Caco-2 (cell line): ENCODE measurements around the gene FGF12. TPM values are rescaled to one million over a fixed set of nuclear protein-coding genes. Genes with fewer than 3 reads are reported as not detected.

Experiments used
- BruUV-seq: library from RNA; stranded (reverse); fragments of 400-500 nt; replicated peaks from 2 replicates; lab custom pipeline; 2021; lab: Mats Ljungman, UMichigan
- CTCF ChIA-PET: fragments of 300-600 bp; sonication (Branson Sonifier 250); formaldehyde crosslinking; loops from one replicate; lab custom pipeline; 2022; ENCODE audit warnings: antibody characterized with exemption; lab: Charles Lee
- POLR2A ChIA-PET: fragments of 300-600 bp; sonication (Branson Sonifier 250); formaldehyde crosslinking; loops from one replicate; lab custom pipeline; 2022; ENCODE audit warnings: antibody characterized with exemption; lab: Charles Lee
- DNase-seq, 2 experiments: peaks; one replicate each; pipeline versions ENCODE4 v3.0.0 to v3.0.0-alpha.2; 2020 to 2022
- H3K27me3 ChIP-seq: replicated peaks from 2 replicates; pipeline ENCODE4 v1.6.0; 2011; ENCODE audit warnings: low read length; ENCODE audit not compliant: control insufficient read depth, insufficient read depth
- H3K36me3 ChIP-seq: 2 replicates; pipeline ENCODE4 v1.5.1; 2011; ENCODE audit warnings: low read length; ENCODE audit not compliant: control insufficient read depth, insufficient read depth
- H3K4me1 ChIP-seq: fragments of 250-450 bp; sonication (Bioruptor Pico); 2 replicates; pipeline ENCODE4 v1.5.1; 2020; ENCODE audit warnings: mild to moderate bottlenecking
- H3K4me3 ChIP-seq: 2 replicates; pipeline ENCODE4 v1.5.1; 2011; ENCODE audit warnings: low read depth, mild to moderate bottlenecking, control low read depth, low read length
- H3K9me3 ChIP-seq: fragments of 250-450 bp; sonication (Bioruptor Pico); 2 replicates; pipeline ENCODE4 v1.5.1; 2020; ENCODE audit warnings: mild to moderate bottlenecking, moderate library complexity
- H3K27ac Mint-ChIP-seq: one replicate; pipeline ENCODE4 v1.8.0; 2022; ENCODE audit warnings: mixed read lengths; ENCODE audit not compliant: unreplicated experiment
- H3K27me3 Mint-ChIP-seq: one replicate; pipeline ENCODE4 v1.8.0; 2022; ENCODE audit warnings: mixed read lengths; ENCODE audit not compliant: insufficient read depth, unreplicated experiment
- H3K36me3 Mint-ChIP-seq: one replicate; pipeline ENCODE4 v1.8.0; 2022; ENCODE audit warnings: mild to moderate bottlenecking, mixed read lengths; ENCODE audit not compliant: insufficient read depth, unreplicated experiment
- H3K4me1 Mint-ChIP-seq: one replicate; pipeline ENCODE4 v1.8.0; 2022; ENCODE audit warnings: low read depth, mixed read lengths; ENCODE audit not compliant: unreplicated experiment
- H3K4me3 Mint-ChIP-seq: one replicate; pipeline ENCODE4 v1.8.0; 2022; ENCODE audit warnings: mild to moderate bottlenecking, moderate library complexity, mixed read lengths; ENCODE audit not compliant: unreplicated experiment
- H3K9me3 Mint-ChIP-seq: one replicate; pipeline ENCODE4 v1.8.0; 2022; ENCODE audit warnings: mixed read lengths; ENCODE audit not compliant: unreplicated experiment
- intact Hi-C: fragments of 100-400 bp; cut with micrococcal nuclease; formaldehyde crosslinking; loops from one replicate; pipeline ENCODE4 v1.10.0; 2022; ENCODE audit not compliant: unreplicated experiment
- total RNA-seq: library from RNA; stranded (reverse); gene quantifications from 2 replicates; pipeline ENCODE4 v1.2.3, GENCODE V29; 2022
- TF ChIP-seq, protein P1 (sequence below), 2 experiments: fragments of 200-600 bp in 1 of 2; IDR thresholded peaks; 1 replicate in 1 of 2; 2 replicates in 1 of 2; pipeline versions ENCODE4 v1.5.1 to v1.8.0; 2011 to 2022; ENCODE audit warnings: antibody characterized with exemption in 1 of 2, control low read depth in 1 of 2, inconsistent platforms in 1 of 2, low read depth in 1 of 2, low read length in 1 of 2, mild to moderate bottlenecking in 1 of 2, moderate library complexity in 1 of 2; ENCODE audit not compliant: insufficient read depth in 1 of 2, severe bottlenecking in 1 of 2, unreplicated experiment in 1 of 2

The FGF12 gene
- total RNA-seq, 1 experiment from 2014 or later = 0.41 TPM

GRCh38 chr3:192408647-192409200 lies 318.6 kb downstream of the FGF12 start:
- Histone ChIP-seq H3K9me3 (no peaks in the 10 kb centered on the region), H3K27me3 (no peaks in the 10 kb centered on the region), H3K4me1 (no peaks in the 10 kb centered on the region), H3K36me3 (no peaks in the 10 kb centered on the region), H3K4me3 (no peak overlapping the region)
- peaks cover 4% of the 10 kb centered on the region for H3K27me3 Mint-ChIP-seq
- TF ChIP-seq, protein P1, sequence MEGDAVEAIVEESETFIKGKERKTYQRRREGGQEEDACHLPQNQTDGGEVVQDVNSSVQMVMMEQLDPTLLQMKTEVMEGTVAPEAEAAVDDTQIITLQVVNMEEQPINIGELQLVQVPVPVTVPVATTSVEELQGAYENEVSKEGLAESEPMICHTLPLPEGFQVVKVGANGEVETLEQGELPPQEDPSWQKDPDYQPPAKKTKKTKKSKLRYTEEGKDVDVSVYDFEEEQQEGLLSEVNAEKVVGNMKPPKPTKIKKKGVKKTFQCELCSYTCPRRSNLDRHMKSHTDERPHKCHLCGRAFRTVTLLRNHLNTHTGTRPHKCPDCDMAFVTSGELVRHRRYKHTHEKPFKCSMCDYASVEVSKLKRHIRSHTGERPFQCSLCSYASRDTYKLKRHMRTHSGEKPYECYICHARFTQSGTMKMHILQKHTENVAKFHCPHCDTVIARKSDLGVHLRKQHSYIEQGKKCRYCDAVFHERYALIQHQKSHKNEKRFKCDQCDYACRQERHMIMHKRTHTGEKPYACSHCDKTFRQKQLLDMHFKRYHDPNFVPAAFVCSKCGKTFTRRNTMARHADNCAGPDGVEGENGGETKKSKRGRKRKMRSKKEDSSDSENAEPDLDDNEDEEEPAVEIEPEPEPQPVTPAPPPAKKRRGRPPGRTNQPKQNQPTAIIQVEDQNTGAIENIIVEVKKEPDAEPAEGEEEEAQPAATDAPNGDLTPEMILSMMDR (IDR thresholded peaks at IDR 0.05; ENCODE audit: insufficient read depth in 1 of 2, low read depth in 1 of 2, low read length in 1 of 2, severe bottlenecking in 1 of 2, unreplicated experiment in 1 of 2) = no peak
- H3K4me1 Mint-ChIP-seq = no peaks in the 10 kb centered on the region
- ChIA-PET POLR2A (no interaction called here), CTCF (no interaction called here)
- H3K4me3 Mint-ChIP-seq = no peak overlapping the region
- H3K36me3 Mint-ChIP-seq = no peaks in the 10 kb centered on the region
- BruUV-seq = no TSS peak
- H3K9me3 Mint-ChIP-seq = peaks cover 13% of the 10 kb centered on the region
- DNase-seq = no peak
- no peak overlapping the region for H3K27ac Mint-ChIP-seq
- intact Hi-C loops = no loop called here

GRCh38 chr3:192408007-192408646 lies 319.2 kb downstream of the FGF12 start:
- H3K36me3 ChIP-seq = no peaks in the 10 kb centered on the region
- H3K4me1 ChIP-seq = no peaks in the 10 kb centered on the region
- H3K36me3 Mint-ChIP-seq = no peaks in the 10 kb centered on the region
- no peaks in the 10 kb centered on the region for H3K4me1 Mint-ChIP-seq
- H3K4me3 ChIP-seq = no peak overlapping the region
- CTCF ChIA-PET = no interaction called here
- intact Hi-C loops = no loop called here
- no peak overlapping the region for H3K27ac Mint-ChIP-seq
- POLR2A ChIA-PET = no interaction called here
- H3K9me3 Mint-ChIP-seq = peaks cover 13% of the 10 kb centered on the region
- no TSS peak for BruUV-seq
- DNase-seq = no peak
- peaks cover 4% of the 10 kb centered on the region for H3K27me3 Mint-ChIP-seq
- no peak overlapping the region for H3K4me3 Mint-ChIP-seq
- H3K27me3 ChIP-seq = no peaks in the 10 kb centered on the region
- H3K9me3 ChIP-seq = no peaks in the 10 kb centered on the region
- TF ChIP-seq, protein P1 (IDR thresholded peaks at IDR 0.05; ENCODE audit: insufficient read depth in 1 of 2, low read depth in 1 of 2, low read length in 1 of 2, severe bottlenecking in 1 of 2, unreplicated experiment in 1 of 2) = no peak

GRCh38 chr3:192399767-192400166 lies 327.6 kb downstream of the FGF12 start:
- H3K4me1 Mint-ChIP-seq = no peaks in the 10 kb centered on the region
- TF ChIP-seq, protein P1 (IDR thresholded peaks at IDR 0.05; ENCODE audit: insufficient read depth in 1 of 2, low read depth in 1 of 2, low read length in 1 of 2, severe bottlenecking in 1 of 2, unreplicated experiment in 1 of 2) = no peak
- BruUV-seq = no TSS peak

More at GRCh38 chr3:192399767-192400166, 327.6 kb downstream of the FGF12 start:
- Mint-ChIP-seq H3K9me3 (no peaks in the 10 kb centered on the region), H3K27me3 (peaks cover 7% of the 10 kb centered on the region), H3K36me3 (no peaks in the 10 kb centered on the region), H3K27ac (no peak overlapping the region), H3K4me3 (no peak overlapping the region)
- intact Hi-C loops = no loop called here
- CTCF ChIA-PET = no interaction called here
- Histone ChIP-seq H3K4me3 (no peak overlapping the region), H3K27me3 (no peaks in the 10 kb centered on the region), H3K36me3 (no peaks in the 10 kb centered on the region), H3K9me3 (no peaks in the 10 kb centered on the region), H3K4me1 (no peaks in the 10 kb centered on the region)
- POLR2A ChIA-PET = no interaction called here
- no peak for DNase-seq
